Measurements from ENCODE around the gene MRGPRG. TPM values are rescaled to one million over a fixed set of nuclear protein-coding genes. Genes with fewer than 3 reads are reported as not detected.

MRGPRG gene
- total and polyA plus RNA-seq, 4 donors = not detected

GRCh38 chr11:3225159-3225758 is 6.6 kb upstream of the MRGPRG start:
- Histone ChIP-seq H3K27me3 (ENCODE audit: control insufficient read depth in 4 of 4, insufficient read depth in 4 of 4, low read length in 3 of 4) (peaks cover 0 to 5% (median 0%) of the 10 kb centered on the region in 4 donors), H3K36me3 (ENCODE audit: control insufficient read depth in 4 of 4, insufficient read depth in 3 of 4, low read depth in 1 of 4, low read length in 3 of 4) (no peaks in the 10 kb centered on the region), H3K4me3 (ENCODE audit: low read depth in 1 of 3, low read length in 3 of 3) (no peak overlapping the region), H3K9me3 (ENCODE audit: control insufficient read depth in 4 of 4, low read length in 3 of 4) (no peaks in the 10 kb centered on the region), H3K27ac (ENCODE audit: low read depth in 1 of 2, low read length in 2 of 2) (no peak overlapping the region), H3K9ac (ENCODE audit: low read depth in 1 of 2, low read length in 2 of 2) (no peak overlapping the region), H3K4me1 (ENCODE audit: control insufficient read depth in 4 of 4, insufficient read depth in 4 of 4, low read length in 3 of 4) (no peaks in the 10 kb centered on the region)
- DNase-seq (ENCODE audit: low spot score) = peak; percentile 32
- TF ChIP-seq FOXA2 (IDR thresholded peaks at IDR 0.05) (no peak), HNF4G (IDR thresholded peaks at IDR 0.05) (no peak)
- WGBS = 80% methylated on average over 17 of the region's 17 CpGs

- Histone ChIP-seq H3K4me3 (ENCODE audit: low read depth in 1 of 3, low read length in 3 of 3) (no peak overlapping the region), H3K9me3 (ENCODE audit: control insufficient read depth in 4 of 4, low read length in 3 of 4) (no peaks in the 10 kb centered on the region), H3K36me3 (ENCODE audit: control insufficient read depth in 4 of 4, insufficient read depth in 3 of 4, low read depth in 1 of 4, low read length in 3 of 4) (no peaks in the 10 kb centered on the region), H3K27ac (ENCODE audit: low read depth in 1 of 2, low read length in 2 of 2) (no peak overlapping the region), H3K9ac (ENCODE audit: low read depth in 1 of 2, low read length in 2 of 2) (no peak overlapping the region), H3K4me1 (ENCODE audit: control insufficient read depth in 4 of 4, insufficient read depth in 4 of 4, low read length in 3 of 4) (no peaks in the 10 kb centered on the region), H3K27me3 (ENCODE audit: control insufficient read depth in 4 of 4, insufficient read depth in 4 of 4, low read length in 3 of 4) (peaks cover 0 to 6% (median under 1%) of the 10 kb centered on the region in 4 donors)
- WGBS = 72% methylated on average over 21 of the region's 21 CpGs
- peak; percentile 32 for DNase-seq (ENCODE audit: low spot score)
- TF ChIP-seq RAD21 (IDR thresholded peaks at IDR 0.05) = no peak
- TF ChIP-seq, protein P1, sequence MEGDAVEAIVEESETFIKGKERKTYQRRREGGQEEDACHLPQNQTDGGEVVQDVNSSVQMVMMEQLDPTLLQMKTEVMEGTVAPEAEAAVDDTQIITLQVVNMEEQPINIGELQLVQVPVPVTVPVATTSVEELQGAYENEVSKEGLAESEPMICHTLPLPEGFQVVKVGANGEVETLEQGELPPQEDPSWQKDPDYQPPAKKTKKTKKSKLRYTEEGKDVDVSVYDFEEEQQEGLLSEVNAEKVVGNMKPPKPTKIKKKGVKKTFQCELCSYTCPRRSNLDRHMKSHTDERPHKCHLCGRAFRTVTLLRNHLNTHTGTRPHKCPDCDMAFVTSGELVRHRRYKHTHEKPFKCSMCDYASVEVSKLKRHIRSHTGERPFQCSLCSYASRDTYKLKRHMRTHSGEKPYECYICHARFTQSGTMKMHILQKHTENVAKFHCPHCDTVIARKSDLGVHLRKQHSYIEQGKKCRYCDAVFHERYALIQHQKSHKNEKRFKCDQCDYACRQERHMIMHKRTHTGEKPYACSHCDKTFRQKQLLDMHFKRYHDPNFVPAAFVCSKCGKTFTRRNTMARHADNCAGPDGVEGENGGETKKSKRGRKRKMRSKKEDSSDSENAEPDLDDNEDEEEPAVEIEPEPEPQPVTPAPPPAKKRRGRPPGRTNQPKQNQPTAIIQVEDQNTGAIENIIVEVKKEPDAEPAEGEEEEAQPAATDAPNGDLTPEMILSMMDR (IDR thresholded peaks at IDR 0.05; ENCODE audit: low read depth, low read length, missing input control) = no peak
Observed at GRCh38 chr11:3224401-3225057, 5.9 kb upstream of the MRGPRG start.

DNA sequence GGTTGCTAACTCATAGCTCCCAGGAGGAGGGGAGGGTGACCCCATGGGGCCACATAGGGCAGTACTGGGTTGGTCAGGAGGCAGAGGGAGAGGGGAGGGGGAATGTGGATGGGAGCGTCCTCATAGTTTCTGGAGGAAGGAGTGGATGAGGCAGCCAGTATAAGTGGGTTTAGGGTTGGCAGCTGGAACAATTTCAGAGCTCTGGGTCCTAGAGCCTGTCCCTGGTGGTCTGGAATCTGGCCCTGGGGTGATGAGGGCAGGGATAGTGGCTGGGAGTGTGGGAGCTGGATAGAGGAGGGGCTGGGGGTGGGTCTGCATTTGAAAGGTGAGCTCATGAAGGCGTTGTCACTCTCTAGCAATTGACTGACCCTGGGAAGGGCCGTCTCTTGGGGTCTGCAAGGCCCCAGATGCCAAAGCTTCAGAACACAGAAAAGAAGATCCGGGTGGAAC is 5.3 kb upstream of the MRGPRG start:
- peak; percentile 31 for DNase-seq (ENCODE audit: low spot score)

More for the DNA sequence above, 5.3 kb upstream of the MRGPRG start:
- Histone ChIP-seq H3K27me3 (ENCODE audit: control insufficient read depth in 4 of 4, insufficient read depth in 4 of 4, low read length in 3 of 4) (peaks cover 0 to 6% (median 2%) of the 10 kb centered on the region in 4 donors), H3K9me3 (ENCODE audit: control insufficient read depth in 4 of 4, low read length in 3 of 4) (no peaks in the 10 kb centered on the region), H3K4me3 (ENCODE audit: low read depth in 1 of 3, low read length in 3 of 3) (no peak overlapping the region), H3K4me1 (ENCODE audit: control insufficient read depth in 4 of 4, insufficient read depth in 4 of 4, low read length in 3 of 4) (no peaks in the 10 kb centered on the region), H3K9ac (ENCODE audit: low read depth in 1 of 2, low read length in 2 of 2) (no peak overlapping the region), H3K27ac (ENCODE audit: low read depth in 1 of 2, low read length in 2 of 2) (no peak overlapping the region), H3K36me3 (ENCODE audit: control insufficient read depth in 4 of 4, insufficient read depth in 3 of 4, low read depth in 1 of 4, low read length in 3 of 4) (no peaks in the 10 kb centered on the region)
- 40% methylated on average over 4 of the region's 4 CpGs for WGBS
- TF ChIP-seq FOXA1 (IDR thresholded peaks at IDR 0.05) (no peak), NR2F2 (IDR thresholded peaks at IDR 0.05) (no peak), HNF4A (conservative IDR thresholded peaks at IDR 0.05) (no peak), JUND (IDR thresholded peaks at IDR 0.05) (no peak), TAF1 (conservative IDR thresholded peaks at IDR 0.05) (no peak), FOXA2 (IDR thresholded peaks at IDR 0.05) (no peak), YY1 (IDR thresholded peaks at IDR 0.05) (no peak), SP1 (IDR thresholded peaks at IDR 0.05) (no peak), ATF3 (IDR thresholded peaks at IDR 0.05) (no peak)
- TF ChIP-seq, protein P2, sequence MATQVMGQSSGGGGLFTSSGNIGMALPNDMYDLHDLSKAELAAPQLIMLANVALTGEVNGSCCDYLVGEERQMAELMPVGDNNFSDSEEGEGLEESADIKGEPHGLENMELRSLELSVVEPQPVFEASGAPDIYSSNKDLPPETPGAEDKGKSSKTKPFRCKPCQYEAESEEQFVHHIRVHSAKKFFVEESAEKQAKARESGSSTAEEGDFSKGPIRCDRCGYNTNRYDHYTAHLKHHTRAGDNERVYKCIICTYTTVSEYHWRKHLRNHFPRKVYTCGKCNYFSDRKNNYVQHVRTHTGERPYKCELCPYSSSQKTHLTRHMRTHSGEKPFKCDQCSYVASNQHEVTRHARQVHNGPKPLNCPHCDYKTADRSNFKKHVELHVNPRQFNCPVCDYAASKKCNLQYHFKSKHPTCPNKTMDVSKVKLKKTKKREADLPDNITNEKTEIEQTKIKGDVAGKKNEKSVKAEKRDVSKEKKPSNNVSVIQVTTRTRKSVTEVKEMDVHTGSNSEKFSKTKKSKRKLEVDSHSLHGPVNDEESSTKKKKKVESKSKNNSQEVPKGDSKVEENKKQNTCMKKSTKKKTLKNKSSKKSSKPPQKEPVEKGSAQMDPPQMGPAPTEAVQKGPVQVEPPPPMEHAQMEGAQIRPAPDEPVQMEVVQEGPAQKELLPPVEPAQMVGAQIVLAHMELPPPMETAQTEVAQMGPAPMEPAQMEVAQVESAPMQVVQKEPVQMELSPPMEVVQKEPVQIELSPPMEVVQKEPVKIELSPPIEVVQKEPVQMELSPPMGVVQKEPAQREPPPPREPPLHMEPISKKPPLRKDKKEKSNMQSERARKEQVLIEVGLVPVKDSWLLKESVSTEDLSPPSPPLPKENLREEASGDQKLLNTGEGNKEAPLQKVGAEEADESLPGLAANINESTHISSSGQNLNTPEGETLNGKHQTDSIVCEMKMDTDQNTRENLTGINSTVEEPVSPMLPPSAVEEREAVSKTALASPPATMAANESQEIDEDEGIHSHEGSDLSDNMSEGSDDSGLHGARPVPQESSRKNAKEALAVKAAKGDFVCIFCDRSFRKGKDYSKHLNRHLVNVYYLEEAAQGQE (IDR thresholded peaks at IDR 0.05) = no peak
- TF ChIP-seq, protein P1 (IDR thresholded peaks at IDR 0.05; ENCODE audit: low read depth, low read length, missing input control) = no peak
- TF ChIP-seq, protein P3, sequence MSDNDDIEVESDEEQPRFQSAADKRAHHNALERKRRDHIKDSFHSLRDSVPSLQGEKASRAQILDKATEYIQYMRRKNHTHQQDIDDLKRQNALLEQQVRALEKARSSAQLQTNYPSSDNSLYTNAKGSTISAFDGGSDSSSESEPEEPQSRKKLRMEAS (IDR thresholded peaks at IDR 0.05) = no peak
